Islet precursor cell (in vitro differentiated cells): ENCODE measurements around the gene ZBTB24.

ENCODE experiments used
- DNase-seq: peaks from one replicate; pipeline ENCODE4 v3.0.0-alpha.2; 2018

Gene ZBTB24

DNA sequence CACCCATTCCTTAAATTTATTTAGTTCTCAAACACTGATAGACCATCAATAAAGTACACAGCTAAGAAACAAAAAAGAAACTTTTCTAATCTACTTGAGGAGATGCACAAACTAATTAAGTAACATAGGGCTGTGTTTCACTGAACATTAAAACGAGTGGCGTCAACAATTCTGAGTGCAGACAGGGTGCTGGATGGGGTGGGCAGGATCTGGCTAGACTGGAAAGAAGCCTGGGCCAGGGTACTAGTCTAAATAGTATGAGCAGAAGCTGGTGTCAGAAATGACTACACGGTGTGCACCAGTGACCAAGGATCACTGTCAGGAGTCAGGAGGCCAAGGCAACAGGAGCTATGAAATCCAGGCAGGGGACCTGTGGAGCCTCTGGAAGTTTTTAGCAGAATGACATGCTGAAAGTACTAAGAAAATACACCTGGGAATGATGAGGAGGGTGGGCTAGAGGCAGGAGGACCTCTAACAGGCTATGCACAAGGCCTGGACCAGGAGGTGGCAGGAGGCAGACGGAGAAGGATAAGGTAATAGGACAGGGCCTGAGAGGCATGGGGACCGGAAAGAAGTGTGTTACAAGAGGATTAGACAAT lies 13.3 kb downstream of the ZBTB24 start:
- no peak for DNase-seq

DNA sequence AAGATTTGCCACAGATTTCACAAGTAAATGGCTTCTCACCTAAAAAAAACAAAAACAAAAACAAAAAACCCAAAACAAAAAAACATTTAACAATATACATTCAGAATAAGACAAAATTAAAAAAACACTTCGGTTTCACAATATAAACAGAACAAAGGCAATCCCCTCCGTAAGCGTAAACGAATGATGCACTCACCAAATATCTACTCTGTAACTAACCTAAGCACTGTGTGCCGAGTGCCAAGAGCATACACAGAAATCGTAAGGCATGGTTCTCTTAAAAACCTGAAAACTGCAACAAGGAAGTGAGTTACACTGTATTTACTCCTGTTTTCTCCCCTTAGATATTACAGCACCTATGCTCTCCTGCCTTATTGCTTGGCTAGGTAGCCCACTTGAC lies 15.3 kb downstream of the ZBTB24 start:
- DNase-seq, result no peak

DNA sequence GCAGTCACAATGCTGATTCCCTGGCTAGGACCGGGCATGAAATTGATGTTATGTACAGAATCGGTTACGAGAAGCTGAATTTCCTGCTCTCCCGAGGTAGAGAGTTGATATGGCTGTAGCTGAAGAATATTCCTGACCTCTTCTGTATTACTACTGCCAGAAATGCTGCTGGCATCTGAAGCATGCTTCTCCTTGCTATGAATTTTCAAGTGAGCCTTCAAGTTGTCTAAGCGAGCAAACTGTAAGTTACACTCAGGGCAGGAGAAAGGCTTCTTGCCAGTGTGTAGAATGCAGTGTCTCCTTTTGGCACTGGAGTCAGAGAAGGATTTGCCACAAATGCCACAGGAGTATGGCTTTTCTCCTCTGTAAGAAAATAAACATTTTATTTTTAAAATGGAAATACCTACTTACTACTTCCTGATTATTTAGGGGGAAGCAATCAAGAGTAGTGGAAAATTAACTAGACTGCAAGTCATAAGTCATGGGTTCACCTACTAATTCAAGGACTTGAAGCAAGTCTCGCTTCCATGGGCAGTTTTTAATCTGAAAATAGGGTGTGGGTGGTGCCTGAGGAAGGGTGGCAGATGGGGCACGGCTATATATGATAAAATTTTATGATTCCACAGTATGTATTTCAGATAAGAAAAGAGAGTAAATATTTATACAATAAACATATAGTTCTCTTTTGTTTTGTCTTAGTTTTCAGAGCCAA lies 16.7 kb downstream of the ZBTB24 start:
- DNase-seq, result peak; percentile 7

DNA sequence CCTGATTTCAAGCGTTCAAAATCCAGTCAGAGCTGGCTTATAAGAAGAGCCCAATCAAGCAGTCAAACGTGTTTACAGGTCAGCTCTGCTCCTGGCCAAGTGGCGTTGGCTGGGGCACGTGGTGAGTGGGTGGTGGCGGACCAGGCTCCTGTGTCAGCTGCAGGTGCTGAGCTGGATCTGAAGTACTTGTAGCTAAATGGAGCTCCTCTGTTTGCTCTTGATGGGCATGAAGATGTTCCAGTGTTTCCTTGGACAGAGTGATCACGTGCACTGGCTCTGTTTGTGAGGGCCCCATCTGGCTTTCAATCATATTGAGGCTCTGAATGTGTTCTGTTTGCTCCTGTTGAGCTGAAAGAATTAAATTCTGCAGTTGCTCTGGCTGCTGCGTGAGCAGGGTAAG lies 17.2 kb downstream of the ZBTB24 start:
- DNase-seq, result peak; percentile 27

DNA sequence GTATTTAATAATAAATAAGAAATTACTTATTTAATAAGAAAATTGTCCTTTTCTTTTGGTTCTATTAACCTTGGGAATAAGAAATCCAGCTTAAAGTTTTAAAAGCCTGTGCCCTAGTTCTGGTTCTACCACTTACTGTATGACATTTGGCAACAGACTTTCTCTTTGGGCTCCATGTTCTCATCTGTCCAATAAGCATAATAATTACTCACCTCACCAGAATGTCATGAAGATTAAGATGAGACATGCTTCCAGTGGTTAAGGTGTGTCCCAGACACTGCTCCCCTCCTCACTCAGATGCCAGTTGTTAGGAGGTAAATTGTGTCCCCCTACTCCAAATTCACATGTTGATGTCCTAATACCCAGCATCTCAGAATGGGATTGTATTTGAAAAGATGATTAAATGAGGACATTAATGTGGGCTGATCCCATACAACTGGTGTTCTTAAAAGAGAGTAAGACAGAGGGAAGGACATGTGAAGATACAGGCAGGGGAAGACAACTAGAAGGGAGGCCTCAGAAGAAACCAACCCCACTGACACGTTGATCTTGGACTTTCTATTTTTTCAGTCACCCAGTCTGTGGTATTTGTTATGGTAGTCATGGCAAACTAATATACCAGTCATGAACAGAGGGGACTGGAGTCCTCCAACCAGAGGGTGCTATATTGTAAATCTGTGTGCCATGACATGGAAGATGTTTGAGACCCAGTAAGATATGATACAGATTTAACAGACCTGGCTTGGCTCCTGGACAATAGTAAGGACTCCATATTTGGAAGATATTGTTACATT lies 21.1 kb downstream of the ZBTB24 start:
- DNase-seq, result peak; percentile 2

DNA sequence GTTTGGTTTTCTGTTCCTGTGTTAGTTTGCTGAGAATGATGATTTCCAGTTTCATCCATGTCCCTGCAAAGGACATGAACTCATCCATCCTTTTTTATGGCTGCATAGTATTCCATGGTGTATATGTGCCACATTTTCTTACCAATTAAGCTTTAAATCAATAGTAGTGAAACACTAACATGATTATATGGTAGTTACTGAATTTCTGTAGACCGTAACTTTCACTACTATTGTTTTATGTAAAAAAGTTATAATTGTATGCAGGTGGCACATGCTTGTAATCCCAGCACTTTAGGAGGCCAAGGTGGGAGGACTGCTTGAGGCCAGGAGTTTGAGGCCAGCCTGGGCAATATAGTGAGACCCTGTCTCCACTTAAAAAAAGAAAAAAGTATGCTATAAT lies 21.8 kb downstream of the ZBTB24 start:
- DNase-seq, result peak; percentile 2

DNA sequence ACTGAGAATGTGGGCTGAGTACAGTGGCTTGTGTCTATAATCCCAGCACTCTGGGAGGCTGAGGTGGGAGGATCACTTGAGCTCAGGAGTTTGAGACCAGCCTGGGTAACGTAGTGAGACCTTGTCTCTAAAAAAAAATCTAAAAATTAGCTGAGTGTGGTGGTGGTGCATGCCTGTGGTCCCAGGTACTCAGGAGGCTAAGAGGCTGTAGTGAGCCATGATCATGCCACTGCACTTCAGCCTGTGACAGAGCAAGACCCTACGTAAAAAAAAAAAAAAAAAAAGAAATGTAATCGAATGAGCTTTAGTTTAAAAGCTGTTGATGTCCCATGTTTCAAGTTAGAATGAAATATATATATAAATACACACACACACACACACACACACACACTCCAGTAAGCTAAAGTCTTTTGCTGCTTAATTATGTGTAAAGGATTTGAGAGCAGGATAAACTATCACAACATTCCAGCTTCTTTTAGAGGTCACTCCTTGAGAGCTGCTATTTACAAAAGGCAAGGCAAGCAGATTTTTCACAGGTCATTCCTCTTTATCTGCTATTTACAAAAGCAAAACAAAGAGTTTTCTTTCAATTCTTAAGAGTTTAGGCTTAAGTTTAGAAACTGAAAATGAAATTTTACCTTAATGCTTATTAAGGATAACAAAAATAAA lies 22.7 kb downstream of the ZBTB24 start:
- peak; percentile 32 for DNase-seq

DNA sequence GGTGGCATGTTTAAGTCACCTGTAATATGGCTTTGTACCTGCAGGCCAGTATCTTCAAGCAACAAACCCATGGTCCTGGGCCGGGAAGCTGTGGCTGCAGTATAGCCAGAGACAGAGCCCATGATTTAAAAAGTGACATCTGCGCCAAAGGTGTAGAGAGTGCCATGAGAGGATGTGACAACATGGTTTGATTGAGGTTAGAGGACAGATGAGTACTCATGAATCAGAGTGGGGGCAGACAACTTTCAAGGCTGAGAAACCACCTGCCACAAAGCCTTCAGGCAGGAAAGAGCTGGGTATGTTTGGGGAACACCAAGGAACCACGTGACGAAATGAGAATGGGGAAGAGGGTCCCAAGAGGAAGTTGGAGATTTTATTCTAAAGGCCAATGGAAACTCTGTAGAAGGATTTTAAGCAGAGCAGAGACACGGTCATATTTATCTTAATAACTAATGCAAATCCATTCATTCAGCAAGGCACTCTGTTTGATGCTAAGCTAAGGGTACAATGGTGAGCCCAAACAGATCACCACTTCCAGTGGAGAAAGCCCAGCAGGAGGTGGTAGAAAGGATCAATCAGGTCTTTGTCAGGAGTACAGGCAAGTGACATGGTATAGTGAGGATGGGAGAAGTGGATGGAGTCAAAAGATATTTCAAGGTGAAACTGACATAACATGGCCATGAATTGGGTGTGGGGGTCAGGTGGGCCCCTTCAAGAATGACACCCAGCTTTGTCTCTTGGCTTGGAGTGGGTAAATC lies 24.1 kb downstream of the ZBTB24 start:
- peak; percentile 31 for DNase-seq

DNA sequence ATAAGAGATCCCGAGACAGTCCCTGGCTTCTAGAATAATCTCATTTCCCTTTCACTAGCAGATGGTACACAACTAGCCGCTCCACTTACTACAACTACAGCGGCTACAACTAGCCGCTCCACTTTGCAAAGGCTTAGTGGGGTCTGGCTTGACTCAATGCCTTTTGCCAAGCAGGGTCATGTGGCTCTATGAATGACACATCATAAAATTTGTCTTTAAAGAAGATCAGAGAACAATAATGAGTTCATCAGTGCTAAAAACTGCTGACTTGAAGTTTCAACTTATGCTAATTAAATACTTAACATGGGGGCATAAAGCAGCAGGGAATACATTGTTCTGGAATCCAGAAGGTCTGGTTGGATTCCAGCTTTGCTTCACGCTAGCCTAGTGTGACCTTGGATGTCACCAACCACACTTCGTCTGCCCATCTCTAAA lies 25.4 kb downstream of the ZBTB24 start:
- DNase-seq, result peak; percentile 33

DNA sequence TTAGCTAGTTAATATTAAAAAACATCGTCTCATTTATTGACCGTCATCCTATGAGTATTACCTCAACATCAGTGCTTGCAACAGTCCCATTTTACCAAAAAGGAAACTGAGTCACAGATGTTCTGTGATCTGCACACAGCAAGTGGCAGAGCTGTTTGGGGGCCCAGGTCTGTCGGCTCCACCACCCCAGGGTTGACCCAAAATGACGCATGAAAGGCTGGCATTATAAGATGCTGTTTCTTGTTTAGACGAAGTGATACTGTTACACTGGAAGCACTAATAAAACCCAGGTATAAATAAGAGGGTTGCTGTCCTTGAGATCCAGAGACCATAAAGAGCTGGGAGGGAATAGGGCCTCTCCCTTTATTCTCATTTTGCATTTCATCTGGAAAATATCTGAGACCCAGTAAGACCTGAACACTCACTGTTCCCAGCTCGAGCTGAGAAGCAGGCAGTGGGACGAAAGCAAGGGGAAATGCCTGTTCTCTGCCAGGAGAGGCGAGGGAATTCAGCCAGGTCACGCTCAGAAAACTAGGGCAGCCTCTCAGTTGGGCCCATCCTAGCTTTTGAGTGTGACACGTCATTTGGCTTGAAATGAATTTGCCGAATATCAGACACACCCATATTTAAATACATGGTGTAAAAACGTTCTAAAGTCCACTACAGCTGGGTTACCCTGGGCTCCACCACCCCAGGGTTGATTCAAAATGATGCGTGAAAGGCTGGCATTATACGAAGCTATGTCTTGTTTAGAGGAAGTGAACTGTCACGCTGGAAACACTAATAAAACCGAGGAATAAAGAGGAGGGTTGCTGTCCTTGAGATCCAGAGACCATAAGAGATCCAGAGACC lies 26.1 kb downstream of the ZBTB24 start:
- DNase-seq, result peak; percentile 51

DNA sequence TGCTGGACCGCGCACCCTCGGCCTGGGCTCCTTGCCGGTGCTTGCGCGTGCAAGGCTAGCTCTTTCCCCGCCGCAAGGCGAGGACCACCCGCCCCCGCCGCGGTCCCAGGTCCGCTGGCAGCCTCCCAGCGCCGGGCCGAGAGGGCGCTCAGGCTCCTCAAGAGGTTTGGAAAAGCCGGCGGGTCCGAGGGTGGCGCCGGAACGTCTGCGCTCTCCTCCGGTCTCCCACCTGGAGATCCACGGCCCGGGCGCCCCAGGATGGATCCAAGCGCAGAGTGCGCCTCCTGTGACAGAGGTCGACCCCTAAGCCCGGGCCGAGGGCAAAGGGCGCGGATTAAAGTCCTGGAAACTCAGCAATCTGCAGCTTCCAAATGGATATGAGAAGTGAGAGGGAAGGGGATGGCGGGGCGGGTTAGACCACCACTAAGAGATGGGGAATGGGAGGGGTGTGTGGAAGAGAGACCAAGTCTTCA lies 26.9 kb downstream of the ZBTB24 start:
- no peak for DNase-seq

DNA sequence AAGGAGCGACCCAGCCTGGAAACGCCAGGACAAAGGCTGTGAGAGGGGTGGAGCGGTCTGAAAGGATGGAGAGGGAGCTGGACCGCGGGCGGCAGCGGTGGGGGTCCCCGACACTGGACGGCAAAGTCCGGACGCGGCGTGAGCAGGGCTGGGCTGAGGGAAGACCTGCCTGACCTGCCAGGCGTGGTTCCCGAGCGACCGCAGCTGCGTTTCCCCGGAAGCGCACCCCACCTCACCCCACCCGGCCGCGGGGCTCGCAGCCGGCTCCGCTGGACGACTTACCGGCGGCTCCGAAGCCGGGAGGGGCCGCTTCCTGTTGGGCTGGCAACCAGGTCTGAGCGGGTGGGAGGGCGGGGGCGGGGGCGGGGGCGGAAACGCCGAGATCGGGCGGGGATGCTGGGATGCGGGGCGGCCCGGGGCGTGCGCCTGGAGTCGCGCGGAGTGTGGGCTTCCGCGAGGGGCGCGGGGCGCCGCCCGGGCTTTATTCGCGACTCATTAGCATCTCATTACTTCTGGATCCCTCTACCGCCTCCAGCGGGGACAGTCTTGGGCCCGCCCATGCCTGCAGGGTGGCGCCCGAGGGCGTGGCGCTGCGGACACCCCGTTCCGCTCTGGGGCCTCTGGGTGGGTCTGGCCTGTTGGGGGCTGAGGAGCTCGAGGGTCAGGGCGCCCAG lies 27.4 kb downstream of the ZBTB24 start, which contains the start of gene MICAL1:
Gene MICAL1 (minus strand): TSS at position 336 of the 674 bp plus-strand sequence. CDS start 1,576 bp downstream, outside the sequence.
- DNase-seq, result peak; percentile 87

DNA sequence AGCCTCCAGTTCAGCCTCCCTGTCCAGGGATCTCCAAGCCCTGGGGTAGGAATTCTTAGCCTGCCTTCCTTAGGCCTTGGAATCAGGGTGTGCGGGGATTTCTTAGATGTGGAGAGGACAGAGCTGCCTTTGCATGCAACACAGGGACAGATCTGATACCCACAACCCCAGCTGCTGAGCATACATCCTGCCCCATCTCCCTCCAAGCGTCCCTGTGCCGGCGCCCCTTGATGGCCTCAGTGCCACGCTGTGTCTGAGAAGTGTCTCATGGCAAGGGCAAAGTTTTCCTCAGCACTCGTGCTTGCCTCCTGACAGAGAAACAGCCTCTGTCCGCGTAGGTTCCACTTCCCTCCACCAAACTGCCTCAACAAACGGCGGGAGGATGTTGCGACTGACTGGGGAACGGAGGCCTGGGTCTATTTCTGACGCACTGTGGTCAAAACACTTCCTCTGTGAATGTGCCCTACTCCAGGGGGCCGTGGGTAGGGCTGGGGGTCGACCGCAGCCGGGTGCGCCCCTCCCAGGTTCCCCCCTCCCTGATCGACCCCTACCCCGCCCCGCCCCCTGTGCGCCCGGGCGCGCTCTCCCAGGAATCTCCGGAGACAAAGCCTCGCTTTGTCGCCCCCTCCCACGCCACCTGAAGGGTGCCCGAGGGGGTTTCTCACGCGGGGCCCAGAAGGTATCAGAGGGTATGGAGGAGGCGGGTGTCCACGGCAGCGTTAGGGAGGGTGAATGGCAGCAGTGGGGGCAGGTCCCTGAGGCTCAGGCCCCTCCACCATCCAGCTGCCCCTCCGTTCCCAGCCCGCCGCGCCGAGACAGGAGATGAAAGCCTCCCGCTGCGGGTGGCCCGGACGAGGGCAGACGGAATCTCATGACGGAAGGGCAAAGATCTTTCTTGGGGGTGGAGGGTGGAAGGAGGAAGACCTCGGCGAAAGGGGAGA lies 28.3 kb downstream of the ZBTB24 start:
- peak; percentile 59 for DNase-seq

DNA sequence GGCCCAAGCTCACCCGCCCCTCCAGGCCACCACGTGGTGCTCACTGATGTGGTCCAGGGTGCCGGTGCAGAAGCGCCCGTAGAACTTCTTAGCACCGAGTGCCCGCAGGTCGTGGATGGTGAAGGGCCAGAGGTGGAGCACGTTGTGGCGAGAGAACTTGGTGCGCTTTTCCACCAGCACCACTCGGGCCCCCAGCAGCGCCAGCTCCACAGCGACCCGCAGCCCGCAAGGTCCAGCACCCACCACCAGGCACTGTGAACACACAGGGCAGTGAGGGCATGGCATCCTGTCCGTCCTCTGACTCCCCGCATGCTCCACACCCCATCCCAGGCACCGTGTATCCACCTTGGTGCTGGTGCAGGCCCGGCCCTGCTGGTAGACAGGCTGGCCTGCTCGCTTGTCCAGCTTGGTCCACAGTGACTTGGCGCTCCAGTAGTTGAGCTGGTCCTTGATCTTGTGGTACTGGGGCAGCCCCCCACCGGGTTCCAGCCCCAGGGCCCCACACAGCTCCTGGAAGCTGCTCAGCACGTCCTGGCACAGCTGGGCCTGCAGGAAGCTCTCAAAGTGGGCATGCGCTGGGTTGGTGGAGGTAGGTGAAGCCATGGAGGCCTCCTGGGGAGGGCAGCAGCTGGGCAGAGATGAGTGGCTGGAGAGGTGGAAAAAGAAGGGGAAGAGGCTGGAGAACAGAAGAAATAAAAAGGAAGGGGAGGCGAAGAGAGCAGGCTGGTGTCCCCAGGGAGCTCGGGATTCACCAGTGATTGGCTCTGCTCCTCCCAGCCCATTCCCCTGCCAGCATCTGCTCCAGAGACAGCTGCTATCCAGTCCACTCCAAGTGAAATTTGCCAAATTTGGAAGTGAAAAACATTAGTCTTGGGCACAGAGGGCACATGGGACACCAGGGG lies 29.2 kb downstream of the ZBTB24 start:
- DNase-seq, result peak; percentile 47

DNA sequence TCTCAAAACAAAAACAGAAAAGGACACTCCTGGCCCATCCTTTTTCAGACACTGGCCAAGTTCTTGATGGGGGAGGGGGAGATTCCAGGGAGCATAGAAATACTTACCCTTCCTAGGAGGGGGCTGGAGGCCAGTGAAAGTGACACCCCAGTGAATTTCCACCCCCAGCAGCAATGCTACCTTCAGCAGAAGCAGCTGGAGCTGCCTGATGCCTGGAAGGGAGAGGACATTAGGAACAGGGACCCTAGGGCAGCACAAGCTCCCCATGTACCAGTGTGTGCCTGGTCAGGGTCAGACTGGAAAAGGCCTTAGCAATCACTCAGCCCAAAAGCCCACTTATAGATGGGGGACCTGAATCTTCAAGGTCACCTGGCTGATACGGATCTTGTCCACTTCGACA lies 29.9 kb downstream of the ZBTB24 start:
- DNase-seq, result peak; percentile 22

DNA sequence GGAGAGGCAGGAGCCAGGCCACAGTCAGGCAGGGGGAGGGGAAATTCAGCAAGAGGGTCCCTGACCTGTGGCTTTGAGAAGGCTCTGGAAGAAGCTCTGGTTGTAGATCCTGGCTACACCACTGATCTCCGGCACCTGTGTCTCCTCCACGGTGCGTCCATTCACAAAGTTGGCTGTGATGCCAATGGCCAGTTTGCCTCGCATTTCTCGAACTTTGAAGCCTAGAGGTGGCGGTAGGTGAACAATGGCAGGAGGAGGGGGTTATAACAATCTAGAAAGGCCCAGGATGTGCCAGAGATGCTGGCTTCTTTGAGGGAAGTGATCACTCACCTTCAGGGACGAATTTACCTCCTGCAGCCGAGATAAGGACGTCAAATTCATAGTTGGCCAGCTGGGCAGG lies 30.8 kb downstream of the ZBTB24 start:
- DNase-seq, result peak; percentile 33

DNA sequence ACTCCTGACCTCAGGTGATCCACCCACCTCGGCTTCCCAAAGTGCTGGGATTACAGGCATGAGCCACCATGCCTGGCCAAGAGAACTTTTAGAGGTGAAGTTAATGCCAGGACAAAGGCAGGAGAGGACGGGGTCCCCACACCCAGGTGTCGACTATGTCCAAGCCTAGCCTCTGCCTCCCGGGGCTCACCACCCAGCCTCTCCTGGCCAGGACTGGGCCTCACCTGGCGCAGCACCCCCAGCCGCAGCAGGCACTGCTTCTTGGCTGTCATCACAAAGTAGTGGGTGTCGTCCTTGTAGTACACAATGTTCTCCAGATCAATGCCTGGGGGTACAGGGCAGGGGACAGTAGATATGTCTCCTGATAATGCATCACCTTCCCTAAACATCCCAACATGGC lies 31.6 kb downstream of the ZBTB24 start:
- DNase-seq, result peak; percentile 32

DNA sequence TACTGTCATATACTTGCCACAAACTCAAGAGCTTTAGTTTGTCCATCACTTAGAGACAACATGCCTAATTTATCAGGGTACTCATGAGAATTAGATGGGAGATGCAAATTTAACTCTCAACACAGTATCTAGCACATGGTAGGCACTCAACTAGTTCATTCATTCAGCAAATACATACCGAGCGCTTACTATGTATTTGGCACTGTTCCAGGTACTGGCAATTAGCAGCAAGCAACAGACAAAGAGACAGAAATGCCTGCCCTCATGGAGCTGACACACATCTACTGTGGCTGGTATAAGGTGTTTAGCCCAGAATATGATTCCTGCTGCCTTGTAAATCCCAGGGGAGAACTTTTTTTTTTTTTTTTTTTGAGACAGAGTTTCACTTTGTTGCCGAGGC lies 32.2 kb downstream of the ZBTB24 start:
- peak; percentile 7 for DNase-seq
